Measurements from ENCODE around the gene NOL4L. TPM values are rescaled to one million over a fixed set of nuclear protein-coding genes. Genes with fewer than 3 reads are reported as not detected.

Gene NOL4L
- total RNA-seq, 2 experiments from 2014 or later = 26.1 to 27.4 TPM

GRCh38 chr20:32623667-32624157 lies 38.6 kb upstream of the NOL4L start:
- peaks cover 2% of the 10 kb centered on the region for H3K4me1 Mint-ChIP-seq

DNA sequence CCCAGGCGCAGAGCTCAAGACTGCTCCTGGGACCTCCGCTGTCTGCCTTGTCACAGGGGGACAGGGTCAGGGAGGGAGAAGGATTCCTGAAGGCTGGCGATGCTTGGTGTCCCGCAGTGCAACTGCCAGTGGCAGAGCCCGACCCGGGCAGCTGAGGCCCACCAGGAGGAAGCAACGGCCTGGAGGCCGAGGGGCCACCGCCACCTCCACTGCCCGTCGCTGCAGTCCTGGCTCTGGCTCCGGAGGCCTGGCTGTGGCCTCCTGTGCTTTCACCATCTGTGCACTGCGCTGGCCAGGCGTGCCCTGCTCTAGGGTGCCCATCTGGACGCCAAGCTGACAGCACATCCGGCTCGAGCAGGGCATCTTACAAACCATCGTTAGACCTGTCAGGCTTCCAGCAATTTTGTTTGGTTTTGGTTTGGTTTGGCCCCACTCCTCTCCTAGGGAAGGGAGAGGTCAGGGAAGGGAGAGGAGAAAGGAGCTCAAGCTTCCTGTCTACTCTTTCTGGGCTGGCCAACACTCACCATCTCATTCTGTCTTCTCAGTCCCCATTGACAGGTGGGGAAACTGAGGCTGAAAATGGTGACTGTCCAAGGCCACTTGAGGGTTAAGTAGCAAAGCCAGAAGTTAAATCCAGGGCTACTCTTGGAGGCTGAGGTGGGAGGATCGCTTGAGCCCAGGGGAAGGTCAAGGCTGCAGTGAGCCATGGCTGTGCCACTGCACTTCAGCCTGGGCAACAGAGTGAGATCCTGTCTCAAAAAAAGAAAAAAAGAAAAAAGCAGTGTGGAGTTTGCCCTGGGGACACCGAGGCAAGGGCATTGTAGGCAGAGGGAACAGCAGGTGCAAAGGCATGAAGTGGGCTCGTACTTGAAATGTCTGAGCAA lies 37.7 kb upstream of the NOL4L start:
- H3K27me3 Mint-ChIP-seq = no peaks in the 10 kb centered on the region
- no peak for DNase-seq
- H3K36me3 Mint-ChIP-seq (ENCODE audit: low read depth) = no peaks in the 10 kb centered on the region
- CTCF ChIA-PET = interaction anchor here (1.3 kb wide), 1 partner anchor 155 kb away, joined by 3 read pairs; no protein-coding TSS in a partner anchor
- H3K27ac Mint-ChIP-seq = no peak overlapping the region
- no peaks in the 10 kb centered on the region for H3K9me3 Mint-ChIP-seq
- POLR2A ChIA-PET = interaction anchor here (0.7 kb wide), 1 partner anchor 12 kb away, joined by 3 read pairs; no protein-coding TSS in a partner anchor
- peaks cover 2% of the 10 kb centered on the region for H3K4me1 Mint-ChIP-seq
- H3K4me3 Mint-ChIP-seq = no peak overlapping the region

More at GRCh38 chr20:32623667-32624157, 38.6 kb upstream of the NOL4L start:
- no peaks in the 10 kb centered on the region for H3K27me3 Mint-ChIP-seq
- no peak overlapping the region for H3K27ac Mint-ChIP-seq
- POLR2A ChIA-PET = no interaction called here
- H3K36me3 Mint-ChIP-seq (ENCODE audit: low read depth) = no peaks in the 10 kb centered on the region
- H3K9me3 Mint-ChIP-seq = no peaks in the 10 kb centered on the region
- H3K4me3 Mint-ChIP-seq = no peak overlapping the region
- CTCF ChIA-PET = no interaction called here
- DNase-seq = no peak

GRCh38 chr20:32621891-32622584 lies 36.9 kb upstream of the NOL4L start:
- Mint-ChIP-seq H3K27me3 (no peaks in the 10 kb centered on the region), H3K4me3 (no peak overlapping the region), H3K4me1 (no peaks in the 10 kb centered on the region), H3K9me3 (no peaks in the 10 kb centered on the region), H3K27ac (no peak overlapping the region), H3K36me3 (ENCODE audit: low read depth) (no peaks in the 10 kb centered on the region)
- CTCF ChIA-PET = interaction anchor here (0.8 to 1.3 kb wide), 2 partner anchors 9 to 156 kb away, joined by 3 read pairs; no protein-coding TSS in a partner anchor
- POLR2A ChIA-PET = interaction anchor here (0.7 kb wide), 1 partner anchor 11 kb away, joined by 3 read pairs; no protein-coding TSS in a partner anchor
- DNase-seq = no peak

- H3K27me3 Mint-ChIP-seq = no peaks in the 10 kb centered on the region
- H3K9me3 Mint-ChIP-seq = no peaks in the 10 kb centered on the region
- no peaks in the 10 kb centered on the region for H3K4me1 Mint-ChIP-seq
- H3K27ac Mint-ChIP-seq = no peak overlapping the region
- H3K4me3 Mint-ChIP-seq = no peak overlapping the region
- POLR2A ChIA-PET = no interaction called here
- CTCF ChIA-PET = interaction anchor here (0.6 to 1.3 kb wide), 3 partner anchors 10 to 157 kb away, joined by 3 to 4 read pairs (median 3); no protein-coding TSS in a partner anchor
- no peak for DNase-seq
- no peaks in the 10 kb centered on the region for H3K36me3 Mint-ChIP-seq (ENCODE audit: low read depth)
These were observed 36.1 kb upstream of the NOL4L start for GRCh38 chr20:32621071-32621890.

- Mint-ChIP-seq H3K27me3 (no peaks in the 10 kb centered on the region), H3K9me3 (no peaks in the 10 kb centered on the region), H3K4me1 (no peaks in the 10 kb centered on the region), H3K36me3 (ENCODE audit: low read depth) (no peaks in the 10 kb centered on the region), H3K27ac (no peak overlapping the region), H3K4me3 (no peak overlapping the region)
- ChIA-PET CTCF (no interaction called here), POLR2A (no interaction called here)
- DNase-seq = no peak
These were observed 34.5 kb upstream of the NOL4L start for GRCh38 chr20:32619586-32619985.

- POLR2A ChIA-PET = no interaction called here
- H3K36me3 Mint-ChIP-seq (ENCODE audit: low read depth) = no peaks in the 10 kb centered on the region
- CTCF ChIA-PET = interaction anchor here (0.6 to 1.4 kb wide), 4 partner anchors 22 to 326 kb away, joined by 3 read pairs; no protein-coding TSS in a partner anchor
- H3K9me3 Mint-ChIP-seq = peaks cover 6% of the 10 kb centered on the region
- DNase-seq = no peak
- H3K4me1 Mint-ChIP-seq = peaks cover 3% of the 10 kb centered on the region
- no peak overlapping the region for H3K4me3 Mint-ChIP-seq
- peaks cover 4% of the 10 kb centered on the region for H3K27me3 Mint-ChIP-seq
- H3K27ac Mint-ChIP-seq = no peak overlapping the region
These were observed 29.6 kb upstream of the NOL4L start for GRCh38 chr20:32614772-32615171.

DNA sequence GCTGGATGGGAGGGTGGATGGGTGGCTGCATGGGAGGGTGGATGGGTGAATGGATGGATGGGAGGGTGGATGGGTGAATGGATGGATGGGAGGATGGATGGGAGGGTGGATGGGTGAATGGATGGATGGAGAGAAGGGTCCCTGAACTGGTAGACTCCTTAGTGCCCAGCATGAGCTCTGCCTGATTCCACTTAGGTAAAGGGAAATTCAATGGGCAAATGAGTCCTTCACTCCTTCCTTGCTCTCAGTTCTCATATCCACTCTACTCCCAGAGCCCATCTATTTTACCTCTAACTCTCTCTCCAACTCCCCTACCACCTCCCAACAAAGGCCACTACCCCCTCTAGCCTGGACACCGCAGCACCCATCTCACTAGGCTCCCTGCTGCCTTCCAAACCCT lies 29.2 kb upstream of the NOL4L start:
- H3K4me1 Mint-ChIP-seq = peaks cover 3% of the 10 kb centered on the region
- no peak for DNase-seq
- H3K9me3 Mint-ChIP-seq = peaks cover 6% of the 10 kb centered on the region
- H3K36me3 Mint-ChIP-seq (ENCODE audit: low read depth) = no peaks in the 10 kb centered on the region
- peaks cover 4% of the 10 kb centered on the region for H3K27me3 Mint-ChIP-seq
- H3K4me3 Mint-ChIP-seq = no peak overlapping the region
- CTCF ChIA-PET = interaction anchor here (0.6 to 1.4 kb wide), 4 partner anchors 22 to 325 kb away, joined by 3 read pairs; no protein-coding TSS in a partner anchor
- POLR2A ChIA-PET = no interaction called here
- H3K27ac Mint-ChIP-seq = no peak overlapping the region

DNA sequence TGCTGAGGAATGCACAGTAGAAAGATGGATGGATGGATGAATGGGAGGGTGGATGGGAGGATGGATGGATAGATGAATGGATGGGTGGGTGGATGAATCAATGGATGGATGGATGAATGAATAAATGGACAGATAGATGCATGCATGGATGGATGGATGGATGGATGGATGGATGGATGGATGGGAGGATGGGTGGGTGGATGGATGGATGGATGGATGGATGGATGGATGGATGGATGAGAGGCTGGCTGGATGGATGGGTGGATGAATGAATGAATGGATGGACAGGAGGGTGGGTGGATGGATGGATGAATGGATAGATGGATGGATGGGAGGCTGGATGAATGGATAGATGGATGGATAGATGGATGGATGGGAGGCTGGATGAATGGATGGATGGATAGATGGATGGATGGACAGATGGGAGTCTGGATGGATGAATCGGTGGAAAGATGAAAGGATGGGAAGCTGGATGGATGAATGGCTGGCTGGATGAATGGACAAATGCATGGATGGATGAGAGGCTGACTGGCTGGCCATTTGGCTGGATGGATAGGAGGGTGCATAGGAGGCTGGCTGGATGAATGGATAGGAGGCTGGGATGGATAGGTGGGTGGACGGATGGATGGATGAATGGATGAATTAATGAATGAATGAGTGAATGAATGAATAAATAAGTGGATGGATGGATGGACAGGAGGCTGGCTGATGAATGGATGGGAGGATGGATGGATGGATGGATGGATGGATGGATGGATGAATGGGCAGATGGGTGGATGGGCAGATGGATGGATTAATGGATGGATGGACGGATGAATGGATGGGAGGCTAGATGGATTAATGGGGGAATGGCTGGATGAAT lies 28.3 kb upstream of the NOL4L start:
- no peak for DNase-seq
- H3K4me1 Mint-ChIP-seq = peaks cover 3% of the 10 kb centered on the region
- ChIA-PET POLR2A (no interaction called here), CTCF (no interaction called here)
- H3K4me3 Mint-ChIP-seq = no peak overlapping the region
- peaks cover 4% of the 10 kb centered on the region for H3K27me3 Mint-ChIP-seq
- H3K36me3 Mint-ChIP-seq (ENCODE audit: low read depth) = no peaks in the 10 kb centered on the region
- H3K27ac Mint-ChIP-seq = no peak overlapping the region
- peaks cover 6% of the 10 kb centered on the region for H3K9me3 Mint-ChIP-seq

DNA sequence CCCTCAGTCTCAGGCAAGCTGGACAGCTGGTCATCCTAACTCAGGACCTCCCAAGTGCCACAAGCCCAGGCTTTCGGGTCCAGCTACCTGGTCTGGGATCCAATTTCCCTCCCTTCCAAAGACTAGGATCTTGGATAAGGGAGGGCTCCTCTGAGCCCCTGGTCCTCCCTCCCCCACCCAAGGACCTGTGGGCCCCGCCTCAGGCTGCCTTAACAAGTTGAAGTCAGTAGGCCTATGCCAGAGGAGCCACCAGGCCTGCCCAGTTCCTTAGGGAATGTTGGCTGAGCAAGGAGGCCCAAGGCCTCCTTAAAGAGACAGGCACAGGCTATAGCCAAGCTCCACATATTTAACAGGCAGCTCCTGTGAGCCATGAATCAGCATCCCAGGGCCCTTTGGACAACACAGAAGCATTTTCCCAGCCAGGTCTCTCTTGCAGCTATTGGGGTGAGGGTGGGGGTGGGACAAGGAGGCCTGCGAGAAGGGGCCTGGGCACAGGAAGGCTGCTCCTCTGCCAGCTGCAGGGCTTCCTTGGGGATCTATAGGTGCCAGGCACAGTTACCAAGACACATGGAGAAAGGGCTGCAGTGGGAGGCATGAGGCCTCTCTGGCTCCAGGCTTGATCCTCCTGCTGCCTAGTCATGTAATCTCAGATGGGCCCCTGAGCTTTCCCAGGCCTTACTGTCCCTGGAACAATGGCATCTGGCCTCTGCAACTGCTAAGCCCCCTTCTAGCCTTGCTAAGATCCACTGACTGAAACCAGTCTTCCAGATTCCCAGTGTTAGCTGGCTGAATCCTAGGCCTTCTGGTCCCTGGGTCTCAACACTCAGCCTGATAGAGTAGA lies 27.4 kb upstream of the NOL4L start:
- Mint-ChIP-seq H3K36me3 (ENCODE audit: low read depth) (no peaks in the 10 kb centered on the region), H3K4me3 (no peak overlapping the region), H3K4me1 (peaks cover 3% of the 10 kb centered on the region), H3K27ac (no peak overlapping the region), H3K9me3 (peaks cover 6% of the 10 kb centered on the region), H3K27me3 (peaks cover 5% of the 10 kb centered on the region)
- CTCF ChIA-PET = interaction anchor here (1.0 to 1.8 kb wide), 4 partner anchors 12 to 146 kb away, joined by 3 to 5 read pairs (median 4); no protein-coding TSS in a partner anchor
- DNase-seq = no peak
- POLR2A ChIA-PET = no interaction called here

DNA sequence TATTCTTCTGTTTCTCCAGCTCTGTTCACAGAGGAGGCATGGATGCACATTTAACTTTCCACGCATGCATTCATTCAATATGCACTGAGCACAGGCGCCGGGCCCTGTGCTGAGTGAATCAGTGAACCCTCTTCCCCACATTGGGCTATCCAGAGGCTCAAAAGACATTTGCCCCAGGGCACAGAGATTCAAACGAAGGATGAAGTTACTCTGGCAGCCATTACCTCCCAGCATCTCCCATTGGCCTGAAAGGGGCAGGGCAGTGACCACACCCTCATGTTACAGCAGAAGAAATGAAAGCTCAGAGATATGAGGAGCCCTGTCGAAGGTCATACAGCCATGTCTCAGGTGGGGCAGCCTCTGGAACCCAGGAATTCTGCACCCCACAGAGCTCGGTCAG lies 26.7 kb upstream of the NOL4L start:
- DNase-seq = no peak
- Mint-ChIP-seq H3K9me3 (peaks cover 6% of the 10 kb centered on the region), H3K4me3 (no peak overlapping the region), H3K36me3 (ENCODE audit: low read depth) (no peaks in the 10 kb centered on the region), H3K4me1 (peaks cover 3% of the 10 kb centered on the region), H3K27ac (no peak overlapping the region), H3K27me3 (peaks cover 7% of the 10 kb centered on the region)
- ChIA-PET CTCF (interaction anchor here (1.0 to 1.8 kb wide), 4 partner anchors 13 to 146 kb away, joined by 3 to 5 read pairs (median 4); no protein-coding TSS in a partner anchor), POLR2A (no interaction called here)

DNA sequence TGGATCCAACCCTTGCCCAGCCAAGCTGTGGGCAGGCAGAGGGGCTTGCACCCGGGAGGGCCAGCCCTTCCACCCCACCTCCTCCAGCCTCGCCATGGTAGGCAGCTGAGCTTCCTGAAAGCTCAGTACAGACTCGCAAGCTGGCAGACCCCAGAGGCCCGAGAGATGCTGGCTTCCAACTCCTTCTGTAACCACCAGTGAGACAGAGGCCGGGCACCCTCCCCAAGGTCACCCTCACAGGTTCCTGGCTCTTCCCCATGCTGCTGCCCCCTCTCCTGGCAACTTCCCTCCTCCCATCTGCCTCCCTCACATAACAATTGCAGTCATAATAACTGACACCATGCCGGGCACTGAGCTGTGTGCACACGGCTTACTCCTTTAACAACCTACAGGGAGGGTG lies 26.2 kb upstream of the NOL4L start:
- Mint-ChIP-seq H3K27ac (no peak overlapping the region), H3K9me3 (peaks cover 6% of the 10 kb centered on the region), H3K4me3 (no peak overlapping the region), H3K4me1 (peaks cover 3% of the 10 kb centered on the region), H3K27me3 (peaks cover 7% of the 10 kb centered on the region), H3K36me3 (ENCODE audit: low read depth) (no peaks in the 10 kb centered on the region)
- POLR2A ChIA-PET = interaction anchor here (0.5 kb wide), 1 partner anchor 11 kb away, joined by 3 read pairs; no protein-coding TSS in a partner anchor
- CTCF ChIA-PET = interaction anchor here (1.0 to 1.8 kb wide), 3 partner anchors 13 to 89 kb away, joined by 3 to 5 read pairs (median 4); no protein-coding TSS in a partner anchor
- DNase-seq = no peak

All from activated CD4-positive, alpha-beta T cell treated with anti-CD3 and anti-CD28 coated beads, Interleukin-2, amount 10 ng/mL, durations not matched to agents 7 days and 5 days (primary cell).